ENCODE measurements around the gene SHMT2.
"Not testable (repeated sequence)": the region's sequence is repeated elsewhere in the genome, so short reads cannot be mapped to it uniquely, and the experiment has no call there.

SHMT2 gene

DNA sequence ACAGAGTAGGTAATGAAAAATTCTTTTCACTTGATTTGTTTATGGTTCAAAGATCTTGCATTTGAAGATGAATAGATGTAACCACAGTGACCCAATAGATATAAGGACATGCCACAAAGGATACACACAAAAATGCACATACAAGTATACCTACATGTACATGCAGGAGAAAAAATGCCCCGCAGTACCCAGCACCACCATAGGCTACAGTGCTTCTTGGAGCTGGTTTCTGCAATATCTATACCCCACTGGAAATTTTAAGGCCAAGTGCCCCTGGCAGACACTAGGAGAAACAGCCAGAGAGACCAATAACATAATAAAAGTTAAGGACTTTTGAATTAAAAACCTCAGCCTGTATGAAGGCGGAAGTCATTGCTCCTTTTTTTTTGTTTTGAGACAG lies 33.6 kb downstream of the SHMT2 start:
- no peak for DNase-seq (ENCODE audit: low read depth in 2 of 2)

DNA sequence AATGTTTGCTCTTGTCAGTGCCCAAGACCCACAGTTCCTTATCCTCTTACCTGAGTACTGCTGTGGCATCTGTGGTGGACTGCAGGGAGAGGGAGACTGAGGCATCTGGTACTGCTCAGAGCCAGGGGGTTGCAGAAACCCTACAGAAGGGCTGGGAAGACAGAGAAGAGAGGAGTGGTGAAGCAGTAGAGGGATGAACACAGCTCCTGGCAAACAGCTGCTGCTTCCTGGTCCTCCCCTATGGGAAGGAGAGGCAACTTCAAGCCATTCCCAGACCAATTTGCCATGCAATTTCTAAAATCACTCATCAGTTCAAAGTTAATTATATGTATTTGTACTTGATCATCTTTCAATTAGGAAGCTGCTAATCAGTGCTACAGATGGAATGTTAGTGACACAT lies 37.2 kb downstream of the SHMT2 start:
- no peak for DNase-seq (ENCODE audit: low read depth in 2 of 2)

DNA sequence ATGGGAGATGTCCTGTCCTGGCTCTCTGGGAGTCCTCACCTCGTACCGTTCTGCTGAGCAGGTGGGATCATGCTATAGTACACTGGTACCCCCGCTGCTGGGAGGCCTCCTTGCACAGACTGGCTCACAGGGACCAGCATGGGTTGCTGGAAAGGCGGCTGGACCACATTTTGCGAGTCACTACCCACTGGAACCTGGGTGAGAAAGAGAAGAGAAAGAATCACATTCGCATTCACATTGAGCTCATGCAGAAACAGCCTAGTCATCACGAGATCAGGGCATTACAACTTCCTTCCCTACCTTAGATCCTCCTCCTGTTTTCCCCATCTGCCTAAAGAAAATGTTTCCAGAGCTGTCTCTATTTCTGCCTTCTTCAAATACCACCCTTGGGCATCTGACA lies 38.8 kb downstream of the SHMT2 start:
- DNase-seq (ENCODE audit: low read depth in 2 of 2): no peak

DNA sequence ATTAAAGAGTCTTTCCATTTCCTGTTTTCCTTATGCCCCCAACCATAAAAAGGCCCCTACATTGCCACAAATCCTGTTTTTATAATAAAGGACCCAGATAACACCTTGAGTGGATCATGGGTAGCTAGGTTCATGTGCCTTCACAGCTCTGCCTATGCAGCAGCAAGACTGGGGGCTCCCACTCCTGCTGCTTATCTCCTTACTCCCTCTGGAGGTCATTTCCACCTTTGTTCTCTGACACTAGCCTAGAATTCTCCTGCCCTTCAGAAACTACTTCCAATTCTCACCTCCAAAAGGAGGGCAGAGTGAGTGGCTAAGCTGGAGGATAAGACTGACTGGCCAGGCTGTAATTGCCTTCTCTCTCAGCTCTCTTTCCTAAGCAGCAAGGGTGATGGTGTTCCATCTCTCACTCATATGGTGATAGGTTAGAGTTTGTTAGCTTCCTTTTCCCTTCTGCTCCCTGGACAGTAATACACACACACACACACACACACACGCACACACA lies 41.5 kb downstream of the SHMT2 start:
- no peak for DNase-seq (ENCODE audit: low read depth in 2 of 2)

DNA sequence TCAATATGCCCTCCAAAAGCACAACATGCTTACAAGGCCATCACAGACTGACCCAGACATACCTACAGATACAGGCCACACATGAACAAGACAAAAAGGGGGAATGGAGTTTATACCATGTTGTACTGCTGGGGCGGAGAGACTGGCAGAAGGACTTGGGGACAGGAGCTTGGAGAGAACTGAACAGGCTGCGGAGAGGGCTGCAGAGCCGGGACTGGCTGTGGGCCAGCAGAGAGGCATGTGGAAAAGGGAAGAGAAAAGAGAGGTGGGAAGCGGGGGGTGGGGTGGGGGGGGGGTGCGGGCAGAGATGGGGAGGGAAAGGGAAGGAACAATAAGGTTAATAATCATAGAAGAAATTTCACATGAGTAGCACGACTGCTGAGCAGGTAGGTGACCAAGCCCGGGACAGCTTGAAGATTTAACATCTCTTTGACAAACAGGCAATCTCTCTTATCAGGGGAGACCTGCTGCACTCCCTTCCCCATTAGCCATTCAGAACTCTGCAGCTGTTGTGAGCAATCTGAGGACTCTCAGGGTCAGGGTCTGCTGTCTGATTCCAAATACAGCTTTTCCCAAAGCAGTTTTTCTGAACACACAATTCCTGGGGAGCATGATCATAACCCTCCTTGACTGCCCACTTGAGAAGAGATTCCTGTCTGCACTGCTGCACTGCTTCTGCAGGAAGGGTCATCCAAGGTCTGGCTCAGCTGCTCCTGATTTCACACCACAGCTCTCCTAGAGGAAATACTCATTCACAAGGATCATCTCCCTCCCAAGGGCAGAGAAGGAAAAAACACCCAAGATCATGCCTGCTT lies 43.0 kb downstream of the SHMT2 start:
- DNase-seq (ENCODE audit: low read depth in 2 of 2): no peak

DNA sequence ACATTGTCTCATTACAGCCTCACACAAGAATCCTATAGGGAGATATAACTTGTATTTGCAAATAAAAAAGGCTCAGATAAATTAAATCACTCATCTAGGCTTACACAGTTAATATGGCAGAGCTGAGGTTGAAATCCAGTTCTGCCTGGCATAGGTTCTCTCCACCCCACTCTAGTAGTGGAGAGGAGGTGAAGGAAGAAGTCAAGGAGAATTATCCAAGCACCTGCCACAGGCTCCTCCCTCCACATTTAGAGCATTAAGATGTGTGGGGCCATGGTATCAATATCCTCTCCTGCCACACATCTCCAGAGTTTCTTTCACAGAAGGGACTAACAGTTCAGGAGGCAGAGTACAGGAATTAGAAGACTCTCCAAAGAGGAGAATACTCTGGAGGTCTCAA lies 44.0 kb downstream of the SHMT2 start:
- no peak for DNase-seq (ENCODE audit: low read depth in 2 of 2)

DNA sequence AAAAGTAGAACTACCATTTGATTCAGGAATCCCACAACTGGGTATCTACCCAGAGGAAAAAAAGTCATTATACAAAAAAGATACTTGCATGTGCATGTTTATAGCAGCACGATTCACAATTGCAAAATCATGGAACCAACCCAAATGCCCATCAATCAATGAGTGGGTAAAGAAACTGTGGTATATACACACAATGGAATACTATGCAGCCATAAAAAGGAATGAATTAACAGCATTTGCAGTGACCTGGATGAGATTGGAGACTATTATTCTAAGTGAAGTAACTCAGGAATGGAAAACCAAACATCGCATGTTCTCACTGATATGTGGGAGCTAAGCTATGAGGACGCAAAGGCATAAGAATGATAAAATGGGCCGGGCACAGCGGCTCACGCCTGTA lies 46.7 kb downstream of the SHMT2 start:
- not testable (repeated sequence) for DNase-seq (ENCODE audit: low read depth in 2 of 2)

DNA sequence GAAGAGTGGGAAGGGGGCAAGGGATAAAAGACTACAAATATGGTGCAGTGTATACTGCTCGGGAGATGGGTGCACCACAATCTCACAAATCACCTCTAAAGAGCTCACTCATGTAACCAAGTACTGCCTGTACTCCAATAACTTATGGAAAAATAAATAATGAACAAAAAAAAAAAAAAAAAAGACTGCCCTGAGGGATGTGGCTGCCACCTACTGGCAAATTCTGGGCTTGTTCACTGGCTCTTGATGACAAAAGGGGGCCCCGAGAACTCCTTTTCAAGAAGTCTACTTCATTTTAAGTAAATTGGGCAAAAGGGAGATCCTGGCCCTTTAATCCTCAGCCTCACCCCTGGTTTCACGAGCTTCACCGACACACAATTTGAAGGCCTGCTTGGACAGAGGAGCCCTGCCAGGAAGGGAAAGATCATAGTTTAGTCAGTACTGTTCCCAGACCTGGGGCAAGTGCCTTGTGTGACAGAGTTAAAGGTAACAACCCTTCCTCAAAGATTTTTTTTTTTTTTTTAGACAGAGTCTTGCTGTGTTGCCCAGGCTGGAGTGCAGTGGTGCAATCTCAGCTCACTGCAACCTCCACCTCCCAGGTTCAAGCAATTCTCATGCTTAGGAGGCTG lies 47.5 kb downstream of the SHMT2 start:
- no peak for DNase-seq (ENCODE audit: low read depth in 2 of 2)

DNA sequence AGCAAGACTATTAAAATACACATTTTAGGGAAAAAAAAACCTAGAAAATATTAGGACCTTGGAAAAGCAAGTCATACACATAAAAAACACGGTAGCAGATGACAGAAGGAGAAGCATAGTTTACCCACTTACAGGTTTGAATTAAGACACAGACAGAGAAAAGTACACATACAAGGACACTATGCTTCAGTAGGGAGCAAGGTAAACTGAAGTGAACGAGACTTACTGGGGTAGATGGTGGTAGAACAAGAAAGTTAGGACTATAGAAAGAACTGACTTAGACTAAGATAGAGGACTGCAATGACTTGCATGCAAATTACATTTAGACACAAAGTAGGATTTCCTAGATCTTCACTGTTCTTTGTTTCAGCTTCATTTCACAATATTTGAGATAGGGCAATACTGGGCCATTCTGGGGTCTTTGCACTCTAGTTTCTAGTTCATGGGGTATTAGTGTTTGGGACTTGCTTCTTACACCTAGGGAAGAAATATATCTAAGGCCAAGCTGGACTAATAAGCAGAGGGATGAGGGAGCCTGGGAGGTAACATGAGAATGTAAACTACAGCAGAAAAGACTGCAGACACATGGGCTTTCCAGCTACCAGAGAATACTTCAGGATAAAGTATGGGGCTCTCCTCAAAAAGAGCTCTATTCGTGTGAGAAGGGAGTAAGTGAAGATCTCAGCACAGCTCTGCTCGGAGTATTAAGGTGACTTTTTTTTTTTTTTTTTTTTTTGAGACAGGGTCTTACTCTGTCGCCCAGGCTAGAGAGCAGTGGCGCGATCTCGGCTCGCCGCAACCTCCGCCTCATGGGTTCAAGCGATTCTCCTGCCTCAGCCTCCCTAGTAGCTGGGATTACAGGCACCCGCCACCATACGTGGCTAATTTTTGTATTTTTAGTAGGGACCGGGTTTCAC lies 49.2 kb downstream of the SHMT2 start:
- no peak for DNase-seq (ENCODE audit: low read depth in 2 of 2)

DNA sequence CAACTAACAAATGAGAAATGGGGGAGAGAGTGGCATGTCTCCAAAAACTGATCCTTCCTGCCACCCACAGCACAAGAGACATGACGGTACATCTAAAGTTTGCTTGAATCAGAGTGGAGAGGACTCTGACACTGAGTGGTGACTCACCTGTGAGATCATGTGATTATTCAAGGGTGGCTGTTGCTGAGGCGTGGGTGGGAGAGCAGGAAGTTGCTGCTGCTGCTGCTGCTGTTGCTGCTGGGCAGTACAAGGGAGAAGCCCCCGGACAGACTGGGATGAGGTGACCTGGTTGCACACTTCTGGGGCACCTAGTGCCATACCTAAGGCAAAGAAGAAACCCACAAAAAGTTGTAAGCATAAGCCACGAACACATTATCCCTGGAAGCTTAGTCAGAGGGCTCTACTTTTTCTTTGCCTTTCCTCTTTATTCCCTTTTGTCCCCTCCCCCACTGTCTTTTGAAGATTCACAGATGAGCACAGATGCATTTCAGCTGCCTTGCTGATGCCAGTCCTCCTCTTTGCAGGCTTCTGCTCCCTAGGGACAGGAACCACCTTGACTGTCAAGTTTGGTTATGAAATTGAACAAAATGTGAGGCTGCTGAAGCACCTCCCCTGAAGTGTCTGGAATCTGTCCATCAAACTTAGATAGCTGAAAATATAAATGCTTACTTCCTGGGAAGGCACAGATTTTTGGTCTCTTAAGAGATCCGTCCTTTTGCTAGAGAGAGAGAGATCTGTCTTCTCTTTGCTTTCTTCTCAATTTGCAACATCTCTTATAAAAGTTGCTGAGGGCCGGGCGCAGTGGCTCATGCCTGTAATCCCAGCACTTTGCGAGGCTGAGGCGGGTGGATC lies 50.9 kb downstream of the SHMT2 start:
- DNase-seq (ENCODE audit: low read depth in 2 of 2): peak; percentile 26 to 34

DNA sequence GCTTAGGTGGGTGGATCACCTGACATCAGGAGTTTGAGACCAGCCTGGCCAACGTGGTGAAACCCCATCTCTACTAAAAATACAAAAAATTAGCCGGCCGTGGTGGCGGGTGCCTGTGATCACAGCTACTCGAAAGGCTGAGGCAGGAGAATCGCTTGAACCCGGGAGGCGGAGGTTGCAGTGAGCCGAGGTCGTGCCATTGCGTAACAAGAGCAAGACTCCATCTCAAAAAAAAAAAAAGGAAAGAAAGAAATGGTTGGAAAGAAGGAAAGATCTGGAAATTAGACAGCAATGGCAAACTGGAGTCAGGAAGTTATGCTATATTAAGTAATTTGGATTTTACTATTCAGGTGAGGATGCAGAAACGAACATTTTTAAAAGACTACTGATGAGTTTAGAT lies 52.6 kb downstream of the SHMT2 start:
- not testable (repeated sequence) for DNase-seq (ENCODE audit: low read depth in 2 of 2)

Measured in stimulated activated CD8-positive, alpha-beta memory T cell treated with anti-CD3 and anti-CD28 coated beads, Interleukin-7, amount 100 ng/mL, for 1 hour (primary cell).